Measurements from ENCODE around the gene FAM174C. TPM values are rescaled to one million over a fixed set of nuclear protein-coding genes. Genes with fewer than 3 reads are reported as not detected.

The FAM174C gene
- polyA plus RNA-seq, 3 donors from 2014 or later = 50.5 to 98.4 (median 86.9) TPM

- H3K36me3 Mint-ChIP-seq = peaks cover 0 to 23% (median 5%) of the 10 kb centered on the region in 3 donors
- peak overlapping the region; percentile 93 to 95 (median 94) for H3K4me3 Mint-ChIP-seq
- H3K27me3 Mint-ChIP-seq (ENCODE audit: low read depth in 3 of 3) = peaks cover 37 to 59% (median 45%) of the 10 kb centered on the region in 3 donors
- H3K9me3 Mint-ChIP-seq = no peaks in the 10 kb centered on the region
- peak; percentile 76 to 86 (median 84) for DNase-seq
- peaks cover 11 to 17% of the 10 kb centered on the region in 2 donors for H3K4me1 Mint-ChIP-seq
- H3K27ac Mint-ChIP-seq = peak overlapping the region; percentile 85 to 97 (median 95)
Measured at GRCh38 chr19:1250437-1251260, 24.7 kb upstream of the FAM174C start.

GRCh38 chr19:1251330-1252220 lies 23.8 kb upstream of the FAM174C start:
- peak overlapping the region; percentile 85 to 97 (median 95) for H3K27ac Mint-ChIP-seq

GRCh38 chr19:1252221-1252820 lies 23.0 kb upstream of the FAM174C start:
- peaks cover 43 to 76% (median 53%) of the 10 kb centered on the region in 3 donors for H3K27me3 Mint-ChIP-seq (ENCODE audit: low read depth in 3 of 3)
- no peaks in the 10 kb centered on the region for H3K9me3 Mint-ChIP-seq
- peaks cover under 1 to 25% (median 5%) of the 10 kb centered on the region in 3 donors for H3K36me3 Mint-ChIP-seq
- H3K4me1 Mint-ChIP-seq = peaks cover 17 to 28% of the 10 kb centered on the region in 2 donors
- H3K27ac Mint-ChIP-seq = peak overlapping the region; percentile 67 to 97 (median 95)
- peak; percentile 84 to 89 (median 89) for DNase-seq
- peak overlapping the region; percentile 93 to 95 (median 94) for H3K4me3 Mint-ChIP-seq

More at GRCh38 chr19:1251330-1252220, 23.8 kb upstream of the FAM174C start:
- H3K9me3 Mint-ChIP-seq = no peaks in the 10 kb centered on the region
- peak overlapping the region; percentile 93 to 95 (median 94) for H3K4me3 Mint-ChIP-seq
- DNase-seq = peak; percentile 57 to 66 (median 66)
- peaks cover 15 to 25% of the 10 kb centered on the region in 2 donors for H3K4me1 Mint-ChIP-seq
- H3K27me3 Mint-ChIP-seq (ENCODE audit: low read depth in 3 of 3) = peaks cover 45 to 68% (median 53%) of the 10 kb centered on the region in 3 donors
- H3K36me3 Mint-ChIP-seq = peaks cover 0 to 23% (median 5%) of the 10 kb centered on the region in 3 donors

GRCh38 chr19:1252821-1253513 lies 22.4 kb upstream of the FAM174C start:
- Mint-ChIP-seq H3K9me3 (no peaks in the 10 kb centered on the region), H3K4me1 (peaks cover 24 to 35% of the 10 kb centered on the region in 2 donors), H3K4me3 (peak overlapping the region; percentile 76 to 94 (median 81)), H3K27me3 (ENCODE audit: low read depth in 3 of 3) (peaks cover 48 to 78% (median 60%) of the 10 kb centered on the region in 3 donors), H3K27ac (peak overlapping the region; percentile 88 to 95 (median 92)), H3K36me3 (peaks cover 7 to 31% (median 9%) of the 10 kb centered on the region in 3 donors)
- peak; percentile 88 to 91 (median 88) for DNase-seq

GRCh38 chr19:1253514-1254080 lies 21.7 kb upstream of the FAM174C start:
- no peaks in the 10 kb centered on the region for H3K9me3 Mint-ChIP-seq
- DNase-seq = peak in 1 of 3 donors; percentile 35
- peaks cover 7 to 37% (median 9%) of the 10 kb centered on the region in 3 donors for H3K36me3 Mint-ChIP-seq
- H3K27me3 Mint-ChIP-seq (ENCODE audit: low read depth in 3 of 3) = peaks cover 52 to 80% (median 64%) of the 10 kb centered on the region in 3 donors
- peaks cover 30 to 41% of the 10 kb centered on the region in 2 donors for H3K4me1 Mint-ChIP-seq
- H3K4me3 Mint-ChIP-seq = peak overlapping the region; percentile 76 to 84 (median 81)
- H3K27ac Mint-ChIP-seq = peak overlapping the region; percentile 88 to 94 (median 92)

GRCh38 chr19:1254081-1254527 lies 21.2 kb upstream of the FAM174C start:
- no peak for DNase-seq
- Mint-ChIP-seq H3K27ac (peak overlapping the region; percentile 75 to 99 (median 88)), H3K4me1 (peaks cover 35 to 46% of the 10 kb centered on the region in 2 donors), H3K36me3 (peaks cover 7 to 41% (median 9%) of the 10 kb centered on the region in 3 donors), H3K9me3 (peaks cover 0 to 2% (median 0%) of the 10 kb centered on the region in 6 donors), H3K4me3 (peak overlapping the region; percentile 59 to 84 (median 68)), H3K27me3 (ENCODE audit: low read depth in 3 of 3) (peaks cover 57 to 83% (median 67%) of the 10 kb centered on the region in 3 donors)

- peaks cover 7 to 40% (median 7%) of the 10 kb centered on the region in 3 donors for H3K36me3 Mint-ChIP-seq
- peak overlapping the region; percentile 59 to 84 (median 68) for H3K4me3 Mint-ChIP-seq
- no peak for DNase-seq
- peaks cover 40 to 52% of the 10 kb centered on the region in 2 donors for H3K4me1 Mint-ChIP-seq
- peaks cover 0 to 3% (median 0%) of the 10 kb centered on the region in 6 donors for H3K9me3 Mint-ChIP-seq
- peaks cover 57 to 88% (median 72%) of the 10 kb centered on the region in 3 donors for H3K27me3 Mint-ChIP-seq (ENCODE audit: low read depth in 3 of 3)
- peak overlapping the region; percentile 75 to 99 (median 88) for H3K27ac Mint-ChIP-seq
Measured at GRCh38 chr19:1254530-1255185, 20.7 kb upstream of the FAM174C start.

- DNase-seq = no peak
- H3K27me3 Mint-ChIP-seq (ENCODE audit: low read depth in 3 of 3) = peaks cover 60 to 93% (median 77%) of the 10 kb centered on the region in 3 donors
- H3K9me3 Mint-ChIP-seq = peaks cover 0 to 4% (median 0%) of the 10 kb centered on the region in 6 donors
- H3K4me3 Mint-ChIP-seq = peak overlapping the region; percentile 59 to 84 (median 68)
- H3K4me1 Mint-ChIP-seq = peaks cover 46 to 56% of the 10 kb centered on the region in 2 donors
- H3K27ac Mint-ChIP-seq = peak overlapping the region; percentile 75 to 99 (median 88)
- peaks cover 4 to 38% (median 7%) of the 10 kb centered on the region in 3 donors for H3K36me3 Mint-ChIP-seq
Measured at GRCh38 chr19:1255186-1256161, 19.9 kb upstream of the FAM174C start.

GRCh38 chr19:1256646-1257474 lies 18.5 kb upstream of the FAM174C start:
- peak in 1 of 3 donors; percentile 25 for DNase-seq
- Mint-ChIP-seq H3K4me1 (peaks cover 54 to 66% of the 10 kb centered on the region in 2 donors), H3K27ac (peak overlapping the region; percentile 96 to 99 (median 99)), H3K36me3 (peaks cover 4 to 31% (median 7%) of the 10 kb centered on the region in 3 donors), H3K27me3 (ENCODE audit: low read depth in 3 of 3) (peaks cover 51 to 88% (median 80%) of the 10 kb centered on the region in 3 donors), H3K9me3 (peaks cover 0 to 4% (median 0%) of the 10 kb centered on the region in 6 donors), H3K4me3 (peak overlapping the region; percentile 84 to 90 (median 90))
